ENCODE results near the gene SSNA1.

SSNA1 gene

DNA sequence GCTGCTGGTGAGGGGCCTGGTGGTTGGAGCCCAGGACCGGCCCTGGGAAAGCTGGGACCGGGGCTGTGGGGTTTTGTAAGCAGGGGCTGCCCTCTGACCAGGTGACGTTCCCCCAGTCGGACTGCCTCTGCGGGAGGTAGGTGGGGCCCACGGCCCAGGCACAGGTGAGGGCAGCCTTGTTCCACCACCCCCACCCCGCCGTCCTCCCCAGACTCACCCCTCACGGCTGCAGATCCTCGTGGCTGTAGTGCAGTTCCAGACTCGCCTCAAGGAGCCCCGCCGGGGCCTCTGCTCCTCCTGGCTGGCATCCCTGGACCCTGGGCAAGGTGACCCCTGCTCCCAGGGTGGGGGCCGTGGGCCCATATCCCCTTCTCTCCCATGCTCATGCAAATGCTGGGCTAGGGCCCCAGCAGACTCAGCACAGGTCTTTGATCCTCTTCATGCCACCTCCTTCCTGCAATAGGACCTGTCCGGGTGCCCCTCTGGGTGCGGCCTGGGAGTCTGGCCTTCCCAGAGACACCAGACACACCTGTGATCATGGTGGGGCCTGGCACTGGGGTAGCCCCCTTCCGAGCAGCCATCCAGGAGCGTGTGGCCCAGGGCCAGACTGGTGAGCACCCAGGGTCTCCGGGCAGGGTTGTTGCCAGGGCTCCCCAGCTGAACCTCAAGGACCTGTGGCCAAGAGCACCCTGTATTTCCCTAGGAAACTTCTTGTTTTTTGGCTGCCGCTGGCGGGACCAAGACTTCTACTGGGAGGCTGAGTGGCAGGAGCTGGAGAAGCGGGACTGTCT is 26.9 kb downstream of the SSNA1 start:
- no peak for DNase-seq
- in situ Hi-C loops (cut with MboI; ENCODE audit: low pct_unique_long_range_greater_than_20kb, low sequenced_read_pairs), result no loop called here

DNA sequence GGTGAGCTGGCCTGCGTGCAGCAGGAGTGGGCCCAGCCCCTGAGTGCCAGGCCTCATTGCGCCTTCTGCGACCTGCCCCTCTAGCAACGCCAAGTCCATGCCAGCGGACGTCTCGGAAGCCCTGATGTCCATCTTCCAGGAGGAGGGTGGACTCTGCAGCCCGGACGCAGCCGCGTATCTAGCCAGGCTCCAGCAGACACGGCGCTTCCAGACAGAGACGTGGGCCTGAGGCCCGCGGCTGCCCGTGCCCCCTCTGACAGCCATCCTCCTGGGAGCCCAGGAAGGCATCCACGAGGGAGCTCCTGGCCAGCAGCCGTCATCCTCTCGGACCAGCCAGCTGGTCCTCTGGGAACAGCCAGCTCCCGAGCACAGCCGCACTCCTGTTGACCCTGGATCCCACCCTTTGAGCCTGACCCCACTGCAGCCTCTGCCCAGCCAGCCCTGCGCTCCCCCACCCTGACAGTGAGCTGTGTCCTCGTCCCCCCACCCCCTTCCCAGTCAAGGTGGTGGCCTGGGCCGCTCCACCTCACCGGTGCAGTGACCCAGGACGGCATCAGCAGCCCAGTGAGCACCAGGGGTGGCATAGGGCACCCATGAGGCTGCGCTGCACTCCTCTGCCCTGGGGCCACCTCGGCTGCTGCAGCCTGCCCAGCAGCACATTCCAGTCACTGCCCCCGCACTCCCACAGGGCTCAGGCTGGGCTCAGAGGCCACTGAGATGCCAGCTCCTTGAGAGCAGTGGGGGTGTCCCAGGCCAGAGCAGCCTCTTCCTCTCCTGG is 27.9 kb downstream of the SSNA1 start:
- no peak for DNase-seq
- in situ Hi-C loops (cut with MboI; ENCODE audit: low pct_unique_long_range_greater_than_20kb, low sequenced_read_pairs), result no loop called here

DNA sequence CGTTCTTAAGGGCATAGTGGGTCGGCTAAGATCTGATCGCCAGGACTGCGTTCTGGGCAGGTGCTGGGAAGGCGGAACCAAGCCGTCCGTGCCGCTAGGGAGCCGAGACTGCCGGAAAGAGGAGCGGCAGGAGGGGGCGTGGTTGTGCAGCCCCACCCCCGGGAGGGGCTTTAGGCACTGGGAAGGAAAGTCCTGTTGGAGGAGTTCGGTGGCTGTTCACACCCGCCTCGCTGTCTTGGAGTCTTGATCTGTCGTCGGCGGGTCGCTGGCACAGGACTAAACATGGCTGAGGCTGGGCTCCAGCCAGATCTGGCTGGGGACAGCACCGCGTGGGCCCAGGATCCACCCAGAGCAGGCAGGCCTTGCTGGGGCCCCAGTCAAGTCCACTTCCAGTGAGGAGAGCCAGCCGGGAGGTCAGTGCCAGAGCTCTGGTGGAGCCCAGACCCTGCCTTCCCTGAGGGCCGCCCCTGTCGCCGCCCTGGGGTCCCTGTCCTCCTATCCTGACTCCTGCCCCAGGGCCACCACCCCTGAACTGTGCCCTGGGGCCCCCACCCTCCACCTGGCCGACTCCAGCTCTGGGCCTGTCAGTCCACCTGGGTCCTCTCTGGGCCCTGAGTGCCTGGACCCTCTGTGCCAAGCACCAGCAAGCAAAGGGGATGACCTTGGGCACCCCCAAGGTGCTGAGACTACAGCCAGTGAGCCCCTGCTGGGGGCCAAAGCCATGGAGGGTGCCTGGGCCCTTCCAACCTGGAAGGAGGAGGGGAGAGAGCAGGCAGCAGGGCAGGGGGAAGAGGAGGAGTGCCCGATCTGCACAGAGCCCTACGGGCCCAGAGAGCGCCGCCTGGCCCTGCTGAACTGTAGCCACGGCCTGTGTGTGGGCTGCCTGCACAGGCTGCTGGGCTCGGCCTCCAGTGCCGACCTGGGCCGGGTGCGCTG is 29.1 kb downstream of the SSNA1 start:
- in situ Hi-C loops (cut with MboI; ENCODE audit: low pct_unique_long_range_greater_than_20kb, low sequenced_read_pairs), result no loop called here

DNA sequence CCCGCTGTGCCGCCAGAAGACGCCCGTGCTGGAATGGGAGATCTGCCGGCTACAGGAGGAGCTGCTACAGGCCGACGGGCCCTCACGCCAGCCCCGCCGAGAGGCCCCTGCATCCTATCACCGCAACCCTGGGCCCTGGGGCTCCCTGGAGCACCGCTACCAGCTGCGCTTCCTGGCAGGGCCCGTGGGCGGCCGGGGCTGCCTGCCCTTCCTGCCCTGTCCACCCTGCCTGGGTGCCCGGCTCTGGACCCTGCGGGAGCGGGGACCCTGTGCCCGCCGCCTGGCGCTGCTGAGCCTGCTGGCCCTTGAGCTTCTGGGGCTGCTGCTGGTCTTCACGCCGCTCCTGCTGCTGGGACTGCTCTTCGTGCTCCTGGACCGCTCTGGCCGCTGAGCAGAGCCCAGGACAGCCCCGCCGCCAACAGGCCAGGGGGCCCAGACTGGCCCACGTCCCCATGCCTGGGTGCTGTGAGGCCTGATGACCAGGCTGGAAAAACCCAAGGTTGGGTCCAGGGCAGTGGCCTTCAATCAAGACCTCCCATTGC is 29.8 kb downstream of the SSNA1 start:
- in situ Hi-C loops (cut with MboI; ENCODE audit: low pct_unique_long_range_greater_than_20kb, low sequenced_read_pairs), result no loop called here
- no peak for DNase-seq

More for the DNA sequence above, 29.1 kb downstream of the SSNA1 start:
- no peak for DNase-seq

DNA sequence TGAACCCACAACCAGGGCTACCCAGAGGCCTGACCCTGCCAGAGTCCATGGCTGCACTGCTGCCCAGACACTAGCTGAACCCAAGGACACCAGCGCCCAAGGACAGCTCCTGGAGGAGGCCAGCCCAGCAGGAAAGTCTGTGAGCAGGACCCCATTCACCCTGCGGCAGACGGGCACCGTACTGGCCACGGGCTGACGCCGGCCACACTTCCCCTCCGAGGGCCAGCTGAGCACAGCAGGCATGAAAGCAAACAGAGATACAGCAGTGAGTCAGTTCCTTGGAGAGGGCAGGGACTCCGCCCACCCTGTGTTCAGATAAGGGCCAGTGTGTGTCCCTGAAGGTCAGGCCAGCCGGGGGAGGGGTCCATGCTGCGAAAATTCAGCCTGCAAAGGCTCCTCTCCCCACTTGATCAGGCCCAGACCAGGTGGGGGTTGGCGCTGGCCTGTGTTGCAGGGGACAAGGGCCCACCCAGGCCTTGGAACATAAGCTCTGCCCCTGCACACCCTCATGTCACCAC is 30.3 kb downstream of the SSNA1 start:
- in situ Hi-C loops (cut with MboI; ENCODE audit: low pct_unique_long_range_greater_than_20kb, low sequenced_read_pairs), result no loop called here
- DNase-seq, result no peak

DNA sequence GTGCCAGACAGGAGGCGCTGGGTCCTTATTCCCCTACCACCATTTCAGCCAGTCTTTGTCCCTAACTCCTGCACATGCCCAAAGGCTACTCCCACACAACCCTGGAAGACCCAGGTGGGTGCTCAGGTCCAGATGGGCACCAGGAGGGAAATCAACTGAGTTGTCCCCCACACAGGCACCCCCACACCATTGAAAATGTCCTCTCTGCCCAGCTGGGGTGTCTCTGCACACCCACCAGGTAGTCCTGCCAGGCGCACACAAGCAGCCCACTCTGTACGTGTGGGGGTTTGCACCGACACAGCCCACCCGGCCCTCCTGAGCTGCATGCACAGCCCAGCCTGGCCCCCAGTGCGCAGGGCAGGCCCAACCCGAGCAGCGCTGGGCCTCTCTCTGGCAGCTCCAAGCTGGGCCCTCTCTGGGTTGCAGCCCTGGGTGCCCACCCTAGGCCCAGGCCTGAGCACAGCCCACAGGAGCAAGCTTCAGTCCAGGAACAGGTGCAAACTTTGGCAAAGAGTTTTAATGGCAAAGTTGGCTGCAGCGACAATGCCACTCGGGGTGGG is 31.4 kb downstream of the SSNA1 start:
- in situ Hi-C loops (cut with MboI; ENCODE audit: low pct_unique_long_range_greater_than_20kb, low sequenced_read_pairs), result no loop called here
- DNase-seq, result no peak

DNA sequence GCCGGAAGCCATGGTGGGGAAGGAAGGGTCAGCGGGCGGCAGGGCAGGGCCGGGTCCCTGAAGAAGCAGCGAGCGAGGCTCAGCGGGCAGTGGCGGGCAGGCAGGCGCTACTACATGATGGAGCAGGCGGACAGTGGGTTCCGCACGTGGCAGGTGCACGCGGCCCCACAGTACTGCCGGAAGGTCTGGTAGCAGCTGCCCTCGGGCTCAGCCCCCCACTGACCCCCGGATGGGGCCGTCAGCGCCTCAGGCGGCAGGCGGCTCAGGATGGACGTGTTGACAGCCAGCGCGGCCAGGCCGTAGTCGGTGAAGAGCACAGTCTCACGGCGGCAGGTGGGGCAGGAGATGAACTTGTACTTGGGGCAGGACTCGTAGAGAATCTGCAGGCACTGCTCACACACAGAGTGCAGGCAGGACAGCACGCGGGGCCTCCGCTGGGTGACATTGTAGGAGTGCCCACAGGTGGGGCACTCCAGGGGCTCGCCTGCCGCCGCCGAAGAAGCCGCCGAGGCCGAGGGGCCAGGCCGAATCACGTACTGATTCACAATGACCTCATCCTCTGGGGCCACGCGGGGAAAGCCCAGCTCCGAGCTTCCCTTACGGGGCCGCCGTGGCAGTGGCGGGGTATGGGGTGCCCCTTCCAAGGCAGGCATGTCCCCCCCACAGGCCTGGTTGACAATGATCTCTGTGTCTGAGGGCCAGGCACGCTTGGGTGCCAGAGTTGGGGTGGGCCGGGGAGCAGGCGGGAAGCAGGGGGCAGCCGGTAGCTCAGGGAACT is 32.0 kb downstream of the SSNA1 start:
- no peak for DNase-seq
- in situ Hi-C loops (cut with MboI; ENCODE audit: low pct_unique_long_range_greater_than_20kb, low sequenced_read_pairs), result no loop called here

DNA sequence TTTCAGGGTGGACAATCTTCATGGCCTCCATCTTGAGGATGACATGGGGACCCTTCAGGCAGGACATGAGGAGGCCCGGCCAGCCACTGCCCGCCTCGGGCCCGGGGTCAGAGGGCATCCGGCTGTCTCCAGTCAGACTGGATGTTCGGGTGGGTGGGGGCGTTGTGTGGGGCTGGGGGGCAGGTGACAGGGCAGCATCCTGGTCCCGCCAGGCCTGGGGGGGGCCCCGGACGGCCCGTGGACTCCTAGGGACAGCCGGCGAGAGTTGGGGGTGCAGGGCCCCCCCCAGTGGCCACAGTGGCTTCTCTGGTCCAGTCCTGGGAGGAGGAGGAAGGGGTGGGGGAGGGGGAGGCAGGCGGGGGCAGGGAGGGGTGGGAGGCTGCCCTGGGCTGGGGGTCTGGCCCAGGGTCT is 32.6 kb downstream of the SSNA1 start:
- DNase-seq, result no peak
- in situ Hi-C loops (cut with MboI; ENCODE audit: low pct_unique_long_range_greater_than_20kb, low sequenced_read_pairs), result no loop called here

DNA sequence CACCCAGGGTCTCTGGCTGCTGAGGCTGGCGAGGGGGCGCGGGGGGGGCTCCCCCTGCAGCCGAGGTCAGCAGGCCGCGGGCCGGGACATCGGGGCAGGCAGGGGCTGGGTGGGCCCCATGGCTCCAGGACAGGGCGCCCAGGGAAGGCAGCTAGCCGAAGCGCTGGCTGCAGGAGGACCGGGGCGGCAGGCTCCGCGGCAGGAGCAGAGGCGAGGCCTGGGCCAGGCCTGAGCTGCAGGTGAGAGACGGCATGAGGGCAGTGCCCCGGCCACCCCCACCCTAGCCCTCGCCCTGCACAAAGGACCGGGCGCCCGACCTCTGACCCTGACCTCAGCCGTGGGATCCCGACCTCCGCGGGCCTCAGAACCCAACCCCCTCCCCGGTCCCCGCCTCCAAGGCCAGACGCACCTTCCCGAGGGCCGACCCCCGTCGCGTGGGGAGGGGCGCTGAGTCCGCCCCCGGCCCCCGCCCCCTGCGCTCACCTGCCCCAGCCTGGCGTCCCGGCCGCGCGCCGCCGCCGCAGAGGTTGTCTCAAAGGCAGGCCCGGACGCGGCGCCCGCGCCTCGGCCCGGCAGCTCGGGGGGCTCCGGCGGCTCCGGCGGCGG is 33.1 kb downstream of the SSNA1 start:
- in situ Hi-C loops (cut with MboI; ENCODE audit: low pct_unique_long_range_greater_than_20kb, low sequenced_read_pairs), result no loop called here
- DNase-seq, result no peak

DNA sequence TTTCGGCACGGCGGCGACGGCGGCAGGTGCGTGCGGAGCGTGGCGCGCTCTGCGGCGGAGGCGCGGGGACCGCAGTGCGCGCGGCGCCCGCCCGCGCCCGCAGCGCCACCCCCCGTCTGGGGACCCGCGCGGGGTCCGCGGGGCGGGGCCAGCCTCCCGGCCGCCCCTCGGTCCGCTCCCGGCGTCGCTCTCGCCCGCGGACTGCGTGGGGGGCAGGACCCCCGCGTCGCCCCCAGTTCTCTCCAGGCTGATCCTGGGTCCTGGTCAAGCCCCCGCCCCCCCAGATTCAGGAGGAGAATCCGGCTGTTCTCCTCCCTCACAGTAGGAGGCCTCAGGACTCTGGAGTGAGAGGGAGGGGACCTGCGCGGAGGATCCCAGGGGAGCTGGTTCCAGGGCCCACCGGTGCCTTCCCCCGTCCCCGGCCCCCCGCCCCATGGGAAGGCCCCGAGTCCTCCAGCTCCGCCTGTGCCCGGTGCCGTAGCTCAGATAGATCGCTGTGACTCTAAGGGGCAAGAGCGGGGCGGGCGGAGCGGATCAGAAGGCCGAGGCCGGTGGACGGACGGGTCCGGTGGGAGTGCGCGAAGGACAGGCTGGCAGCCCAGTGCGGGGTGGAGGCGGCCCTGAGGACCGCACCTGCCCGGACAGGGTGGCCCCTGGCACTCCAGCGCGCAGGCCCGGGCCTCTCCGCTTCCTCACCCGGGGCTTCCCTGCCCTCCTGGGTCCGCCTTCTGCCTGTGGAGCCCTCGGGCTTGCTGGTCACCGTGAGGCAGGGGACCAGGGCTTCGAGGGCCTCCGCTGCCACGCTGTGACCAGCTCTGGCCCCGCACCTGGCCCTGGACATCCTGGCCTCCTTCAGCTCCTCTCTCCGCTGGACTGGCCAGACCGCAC is 34.0 kb downstream of the SSNA1 start, which contains the start of gene RNF208:
RNF208 (minus strand) TSS at position 51 of the 888 bp plus-strand sequence. CDS start 1,028 bp downstream, outside the sequence.
- no peak for DNase-seq
- in situ Hi-C loops (cut with MboI; ENCODE audit: low pct_unique_long_range_greater_than_20kb, low sequenced_read_pairs), result no loop called here

DNA sequence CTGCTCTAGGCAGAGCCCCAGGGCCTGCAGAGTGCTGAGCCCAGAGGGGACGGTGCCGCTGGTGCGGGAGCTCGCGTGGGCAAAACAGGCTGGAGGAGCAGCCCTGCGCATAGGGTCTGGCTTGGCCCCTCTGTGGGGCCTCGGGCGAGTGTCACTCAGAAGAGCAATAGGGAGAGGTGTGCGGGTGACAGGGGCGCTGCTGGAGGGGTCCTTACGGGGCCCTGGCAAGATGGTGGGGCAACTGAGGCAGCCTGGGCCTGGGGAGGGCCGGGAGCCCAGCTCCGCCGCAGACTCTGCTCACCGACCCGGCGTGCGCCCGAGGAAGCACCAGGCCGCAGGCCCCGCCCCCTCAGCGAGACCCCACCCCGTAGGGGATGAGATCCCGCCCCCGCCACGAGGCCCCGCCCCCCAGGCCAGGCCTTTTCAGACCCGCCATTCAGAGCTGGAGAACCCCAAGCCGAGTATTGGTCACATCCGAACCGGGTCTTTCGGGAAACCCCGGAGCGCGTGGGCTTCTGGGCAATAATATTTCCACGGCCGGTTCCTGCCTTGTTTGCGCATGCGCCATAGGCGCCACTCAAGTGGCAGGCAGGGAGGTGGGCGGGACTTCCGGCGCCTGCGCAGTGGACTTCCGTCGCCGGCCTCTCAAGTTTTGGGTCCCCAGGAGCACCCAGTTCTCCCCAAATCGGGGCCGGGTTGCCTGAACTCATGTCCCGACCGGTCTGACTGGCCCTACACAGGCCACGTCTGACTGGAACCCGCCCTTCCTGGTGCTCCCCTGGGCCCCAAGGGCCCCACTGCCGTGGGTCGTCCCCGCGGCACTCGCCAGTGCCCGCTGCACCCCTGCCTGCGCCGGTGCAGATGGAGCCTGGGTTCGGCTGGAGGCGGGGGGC is 34.8 kb downstream of the SSNA1 start:
- DNase-seq, result peak; percentile 96
- in situ Hi-C loops (cut with MboI; ENCODE audit: low pct_unique_long_range_greater_than_20kb, low sequenced_read_pairs), result no loop called here

DNA sequence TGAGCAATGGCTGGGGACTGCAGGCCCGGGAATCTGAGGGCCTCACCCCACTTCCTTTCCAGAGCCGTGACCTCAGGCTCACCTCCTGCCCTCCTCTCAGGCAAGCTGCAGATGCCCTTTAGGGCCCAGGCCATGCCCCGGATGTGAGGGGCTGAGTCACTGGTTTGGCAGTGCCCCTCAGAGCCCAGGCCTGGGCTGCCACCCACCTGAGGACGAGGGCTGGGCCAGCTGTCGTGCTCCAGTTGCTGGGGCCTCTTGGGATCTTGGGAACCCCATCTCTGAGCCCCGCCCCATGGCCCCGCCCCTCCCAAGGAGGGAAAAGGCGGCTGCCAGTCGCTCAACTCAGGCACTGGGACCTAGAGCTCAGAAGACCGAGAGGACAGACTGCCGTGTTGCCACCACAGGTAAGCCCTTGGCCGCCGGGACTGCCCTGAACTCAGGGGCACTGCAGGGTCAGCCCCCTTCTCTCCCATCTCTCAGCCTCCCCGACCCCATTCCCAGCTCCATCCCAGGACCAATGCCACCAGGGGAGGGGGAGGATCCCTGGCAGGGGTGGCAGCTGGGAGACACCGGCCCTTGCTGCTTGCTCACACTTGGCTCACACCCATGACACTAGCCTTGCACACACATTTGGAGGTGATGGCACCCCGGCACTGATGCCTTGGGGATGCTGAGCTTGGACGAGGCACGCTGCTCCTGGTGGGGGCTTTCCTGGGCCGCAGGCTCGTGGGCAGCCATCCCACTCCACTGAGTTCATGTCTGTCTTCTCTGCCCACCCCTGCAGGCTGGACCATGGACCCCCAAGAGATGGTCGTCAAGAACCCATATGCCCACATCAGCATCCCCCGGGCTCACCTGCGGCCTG is 36.6 kb downstream of the SSNA1 start, which contains the start of gene CYSRT1:
CYSRT1 (plus strand) TSS at position 345 of the 865 bp plus-strand sequence; CDS start at position 793, 448 bp downstream.
- no peak for DNase-seq
- in situ Hi-C loops (cut with MboI; ENCODE audit: low pct_unique_long_range_greater_than_20kb, low sequenced_read_pairs), result no loop called here

DNA sequence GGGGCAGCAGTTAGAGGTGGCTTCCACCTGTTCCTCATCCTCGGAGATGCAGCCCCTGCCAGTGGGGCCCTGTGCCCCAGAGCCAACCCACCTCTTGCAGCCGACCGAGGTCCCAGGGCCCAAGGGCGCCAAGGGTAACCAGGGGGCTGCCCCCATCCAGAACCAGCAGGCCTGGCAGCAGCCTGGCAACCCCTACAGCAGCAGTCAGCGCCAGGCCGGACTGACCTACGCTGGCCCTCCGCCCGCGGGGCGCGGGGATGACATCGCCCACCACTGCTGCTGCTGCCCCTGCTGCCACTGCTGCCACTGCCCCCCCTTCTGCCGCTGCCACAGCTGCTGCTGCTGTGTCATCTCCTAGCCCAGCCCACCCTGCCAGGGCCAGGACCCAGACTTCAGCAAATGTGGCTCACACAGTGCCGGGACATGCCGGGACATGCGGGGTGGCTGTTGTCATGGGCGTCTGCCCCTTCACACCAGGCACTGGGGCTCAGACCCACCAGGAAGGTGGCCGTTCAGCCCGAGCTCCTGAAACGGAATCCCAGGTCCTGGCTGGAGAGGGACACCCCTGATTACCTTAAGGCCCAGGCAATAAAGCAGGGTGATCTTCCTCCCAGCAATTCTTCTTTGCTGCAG is 37.3 kb downstream of the SSNA1 start:
- DNase-seq, result no peak

DNA sequence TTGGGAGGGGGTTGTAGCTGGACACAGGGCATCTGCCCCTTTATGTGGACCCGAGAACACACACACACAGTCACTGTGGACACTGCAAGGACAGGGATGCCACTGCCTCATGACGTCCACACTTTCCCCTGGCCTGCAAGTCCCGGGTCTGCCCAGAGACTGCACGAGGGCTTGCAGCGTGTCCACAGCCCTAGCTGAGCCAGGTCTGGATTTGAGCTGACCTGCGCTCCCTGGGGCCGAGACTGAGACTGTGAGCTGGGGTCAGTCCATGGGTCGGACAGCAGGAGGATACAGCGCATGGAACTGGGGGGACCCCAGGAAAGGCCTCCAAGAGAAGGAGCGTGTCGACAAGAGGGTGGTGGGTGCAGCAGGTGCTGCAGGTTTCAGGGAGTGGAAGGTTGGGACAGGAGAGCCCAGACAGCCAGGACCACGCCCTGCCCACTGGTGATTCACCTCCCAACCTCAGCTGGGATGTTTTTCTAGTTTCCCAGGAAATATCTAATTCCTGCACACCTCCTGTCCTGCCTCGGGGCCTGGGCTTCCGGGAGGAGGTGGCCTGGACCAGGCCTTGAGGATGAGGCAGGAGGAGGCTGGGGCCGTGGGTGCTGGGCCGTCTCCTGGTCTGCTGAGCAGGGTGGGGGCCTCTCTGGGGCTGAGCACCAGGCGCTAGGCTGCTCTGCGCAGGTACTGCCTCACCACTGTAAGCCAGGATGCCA is 38.0 kb downstream of the SSNA1 start:
- DNase-seq, result no peak
- in situ Hi-C loops (cut with MboI; ENCODE audit: low pct_unique_long_range_greater_than_20kb, low sequenced_read_pairs), result no loop called here

More for the DNA sequence above, 37.3 kb downstream of the SSNA1 start:
- in situ Hi-C loops (cut with MboI; ENCODE audit: low pct_unique_long_range_greater_than_20kb, low sequenced_read_pairs), result no loop called here

Data from KBM-7 (cell line).